Myocyte (in vitro differentiated cells): ENCODE results near the gene SSPN. TPM values are rescaled to one million over a fixed set of nuclear protein-coding genes. Genes with fewer than 3 reads are reported as not detected.
"Not testable (repeated sequence)": the region's sequence is repeated elsewhere in the genome, so short reads cannot be mapped to it uniquely, and the experiment has no call there.

Experiments
- DNase-seq: peaks from one replicate; pipeline ENCODE4 v3.0.0-alpha.2; 2012; ENCODE audit warnings: low read depth
- total RNA-seq: library from RNA; depleted of rRNA; stranded (reverse); fragments of >200 nt; gene quantifications from 2 replicates; pipeline ENCODE4 v1.2.3, GENCODE V29; 2014

The SSPN gene
- total RNA-seq, 1 donor from 2014 or later, result 120 TPM

DNA sequence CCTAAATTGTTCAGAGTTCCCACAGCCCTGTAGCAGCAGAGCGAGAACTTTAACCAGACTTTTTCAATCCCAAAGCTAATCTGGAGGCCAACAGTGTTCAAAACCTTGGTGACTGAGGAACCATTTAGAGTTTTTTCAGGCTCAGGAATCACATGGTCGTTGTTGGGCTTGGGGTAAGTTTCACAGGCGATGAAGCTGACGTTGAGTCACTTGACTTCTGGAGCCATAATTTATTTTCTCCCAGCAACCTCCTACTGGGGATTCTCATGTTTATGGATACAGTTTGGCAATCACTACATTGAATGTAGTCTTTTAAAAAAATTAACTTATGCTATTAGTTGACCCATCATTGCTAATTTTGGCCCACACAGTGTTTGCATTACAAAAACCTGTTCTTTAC, 34.5 kb downstream of the SSPN start:
- DNase-seq, result no peak

DNA sequence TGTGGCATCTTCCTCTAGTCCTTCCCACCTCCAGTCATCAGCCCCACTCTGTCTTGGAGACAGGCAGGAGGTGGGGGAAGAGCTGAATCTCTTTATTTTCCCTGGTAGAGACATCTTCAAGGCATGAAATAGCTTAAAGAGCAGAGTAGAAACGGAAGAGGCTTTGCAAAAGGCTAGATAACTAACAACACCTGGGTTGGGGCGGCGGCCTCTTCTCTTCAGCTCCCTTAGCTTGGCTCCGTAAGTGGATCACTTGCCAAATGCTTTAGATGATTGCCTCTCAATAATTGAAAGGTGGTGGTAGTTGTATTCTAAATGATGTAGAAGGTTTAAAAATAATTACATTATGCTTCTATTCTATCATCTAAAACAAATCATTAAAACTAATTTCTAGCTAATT, 36.1 kb downstream of the SSPN start:
- DNase-seq, result no peak

DNA sequence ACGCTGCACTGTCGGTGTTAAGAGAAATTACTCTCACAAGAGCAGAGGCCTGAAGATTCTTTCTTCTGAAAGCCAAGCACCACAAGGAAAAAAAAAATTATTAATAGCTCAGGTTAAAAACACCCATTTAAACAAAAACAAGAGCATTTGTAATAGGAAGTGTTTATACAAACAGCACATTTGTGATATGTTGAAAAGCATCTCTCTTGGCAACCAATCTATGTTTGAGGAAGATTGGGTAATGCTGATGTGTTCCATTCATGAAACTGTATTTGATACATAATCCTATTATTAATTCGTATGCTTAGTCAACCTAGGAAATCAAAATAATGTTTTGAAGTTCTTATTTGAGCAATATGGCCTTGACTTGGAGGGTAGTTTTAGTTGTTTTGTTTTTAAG, 36.5 kb downstream of the SSPN start:
- DNase-seq, result no peak

DNA sequence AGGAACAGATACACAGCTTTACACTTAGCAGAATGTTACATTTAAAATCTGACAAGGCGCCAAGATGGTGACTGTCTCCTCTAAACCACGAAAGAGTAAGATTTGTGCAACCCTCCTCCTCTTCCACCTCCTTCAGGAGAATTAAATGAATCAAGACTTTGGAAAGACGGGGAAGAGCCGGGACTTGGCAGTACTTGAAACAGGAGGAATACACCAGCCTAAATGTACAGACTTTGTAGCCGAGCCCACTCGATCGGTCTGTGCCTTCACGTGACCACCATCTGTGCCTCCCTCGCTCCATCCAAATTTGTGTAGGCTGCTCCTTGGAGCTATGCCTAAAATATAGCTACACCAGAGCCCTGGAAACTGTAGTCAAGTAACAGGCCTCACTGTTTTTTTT, 38.3 kb downstream of the SSPN start:
- DNase-seq, result no peak

DNA sequence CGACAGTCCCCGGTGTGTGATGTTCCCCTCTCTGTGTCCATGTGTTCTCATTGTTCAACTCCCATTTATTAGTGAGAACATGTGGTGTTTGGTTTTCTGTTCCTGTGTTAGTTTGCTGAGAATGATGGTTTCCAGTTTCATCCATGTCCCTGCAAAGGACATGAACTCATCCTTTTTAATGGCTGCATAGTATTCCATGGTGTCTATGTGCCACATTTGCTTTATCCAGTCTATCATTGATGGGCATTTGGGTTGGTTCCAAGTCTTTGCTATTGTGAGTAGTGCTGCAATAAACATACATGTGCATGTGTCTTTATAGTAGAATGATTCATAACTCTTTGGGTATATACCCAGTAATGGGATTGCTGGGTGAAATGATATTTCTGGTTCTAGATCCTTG, 40.1 kb downstream of the SSPN start:
- not testable (repeated sequence) for DNase-seq

DNA sequence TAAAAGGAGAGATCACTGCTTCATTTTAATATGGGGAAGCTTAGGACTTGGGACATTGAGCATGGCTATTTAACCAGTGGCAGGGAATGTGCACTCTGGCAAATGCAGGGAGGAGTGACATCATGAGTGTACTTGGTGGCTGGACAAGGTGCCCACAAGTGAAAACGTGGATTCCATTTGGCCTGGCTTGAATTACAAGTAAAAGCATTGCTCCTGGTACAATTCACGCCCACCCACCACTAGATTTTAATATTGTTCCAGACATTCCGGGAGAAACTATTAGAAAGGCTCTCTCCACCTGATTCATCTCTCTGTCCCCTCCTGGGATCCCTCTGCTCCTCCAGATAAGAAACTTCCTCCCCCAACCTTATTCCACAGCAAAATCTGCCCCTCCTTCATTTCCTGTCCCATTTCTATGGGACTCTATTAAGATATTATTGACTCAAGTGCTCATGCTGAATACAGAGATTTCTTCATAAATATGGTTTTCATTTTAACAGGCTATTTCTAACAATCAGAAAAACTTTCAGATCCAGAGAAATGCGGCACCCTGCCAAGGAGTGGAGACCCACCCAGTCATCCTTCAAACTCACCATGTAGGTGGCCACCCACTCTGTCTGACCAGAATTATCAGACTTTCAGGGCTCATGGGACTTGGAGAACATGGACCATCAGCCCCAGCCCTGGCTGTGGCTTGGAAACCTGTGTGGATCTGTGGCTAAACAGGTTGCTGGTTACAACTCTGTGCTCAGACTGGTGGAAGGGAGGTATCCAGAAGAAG, 43.2 kb downstream of the SSPN start:
- peak; percentile 36 for DNase-seq

DNA sequence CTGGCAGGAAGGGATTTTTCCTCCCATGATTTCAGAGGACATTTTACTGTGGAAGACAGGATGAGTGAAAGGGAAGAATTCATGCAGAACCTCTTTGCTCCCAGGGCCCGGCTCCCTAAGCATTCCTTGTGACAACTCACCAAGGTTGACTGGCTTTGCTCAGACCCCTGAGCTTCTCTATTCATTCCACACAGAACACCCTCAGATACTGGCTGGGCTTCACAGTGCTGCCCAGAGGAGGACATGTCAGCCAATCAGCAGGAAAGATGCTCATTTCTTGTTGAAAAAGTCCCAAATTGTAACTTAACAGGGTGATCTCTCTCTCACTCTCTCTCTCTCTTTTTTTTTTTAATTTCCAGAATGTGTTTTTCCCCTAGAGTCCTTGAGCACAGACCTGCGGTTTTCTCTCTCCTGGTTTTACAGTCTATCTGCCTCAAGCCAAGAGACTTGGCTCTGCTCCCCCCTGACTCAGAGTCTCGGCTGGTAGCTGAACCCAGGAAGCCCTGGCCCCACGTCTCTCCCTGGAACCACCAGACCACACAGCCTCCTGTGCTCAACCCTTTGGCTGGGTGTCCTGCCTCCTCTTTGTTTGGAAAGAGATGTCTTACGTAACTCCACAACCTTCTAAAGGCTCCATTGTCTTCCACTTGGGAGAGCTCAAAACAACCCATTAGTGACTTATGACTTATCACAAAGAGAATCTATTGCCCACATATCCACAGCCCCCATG, 43.9 kb downstream of the SSPN start:
- DNase-seq, result peak; percentile 93

DNA sequence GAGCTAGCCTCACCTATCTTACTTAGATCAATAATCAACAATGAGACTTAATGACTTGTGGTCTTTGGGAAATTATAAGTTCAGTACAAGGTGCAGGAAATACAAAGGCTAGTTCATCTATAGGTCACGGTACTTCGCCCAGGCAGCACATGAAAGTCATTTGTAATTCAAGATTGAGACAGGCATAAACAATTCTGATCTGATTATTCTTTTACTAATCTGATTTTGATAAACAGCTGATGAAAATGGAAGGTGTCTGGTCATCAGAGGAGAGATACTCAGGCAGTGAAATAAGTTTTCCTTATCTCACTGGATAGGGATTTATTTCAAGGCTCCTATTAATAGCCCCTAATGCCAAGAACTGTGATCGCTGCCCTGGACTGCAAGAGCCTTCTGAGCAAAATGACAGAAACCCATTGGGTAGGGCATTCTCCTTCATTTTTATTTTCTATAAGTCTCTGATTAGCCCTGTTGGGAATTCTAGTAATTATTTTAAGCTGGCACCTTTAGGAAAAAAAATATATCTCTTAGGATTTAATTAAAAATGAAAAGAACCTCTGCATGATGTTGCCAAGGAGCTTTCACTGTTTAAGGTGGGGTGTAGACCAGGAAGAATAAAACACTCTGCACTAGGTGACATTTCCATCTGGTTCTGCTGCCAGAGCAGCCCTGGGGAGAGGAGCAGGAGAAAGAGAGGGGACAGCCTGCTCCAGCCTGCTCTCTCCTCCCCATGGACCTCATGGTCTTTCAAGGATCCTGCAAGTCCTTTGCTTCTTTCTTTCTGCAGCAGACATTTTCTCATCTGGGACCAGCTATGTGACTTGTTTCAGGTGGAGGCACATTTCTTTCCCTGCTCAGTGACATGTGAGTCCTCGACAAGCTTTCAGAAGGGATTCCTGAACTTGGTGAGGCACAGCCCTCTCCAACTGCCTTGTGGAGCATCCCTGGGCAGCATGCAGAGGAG, 44.8 kb downstream of the SSPN start:
- peak; percentile 47 for DNase-seq

DNA sequence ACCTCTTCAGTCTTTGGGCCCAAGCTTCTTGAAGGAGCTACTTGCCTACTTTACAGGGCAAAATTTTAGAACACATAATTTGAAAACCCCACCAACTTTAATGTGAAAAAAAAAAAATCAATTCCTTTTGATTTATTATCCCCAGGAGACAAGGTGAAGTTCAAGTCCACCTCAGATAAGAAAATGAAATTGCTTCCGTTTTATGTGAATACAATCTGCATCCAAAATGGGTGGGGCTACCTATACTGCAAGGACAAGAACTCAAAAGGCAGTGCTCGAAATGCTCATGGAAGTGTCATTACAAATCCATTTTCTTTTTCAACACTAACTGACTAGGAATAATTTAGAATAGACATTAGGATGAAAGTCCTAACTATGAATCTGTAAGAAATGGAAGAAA, 45.7 kb downstream of the SSPN start:
- DNase-seq, result no peak

DNA sequence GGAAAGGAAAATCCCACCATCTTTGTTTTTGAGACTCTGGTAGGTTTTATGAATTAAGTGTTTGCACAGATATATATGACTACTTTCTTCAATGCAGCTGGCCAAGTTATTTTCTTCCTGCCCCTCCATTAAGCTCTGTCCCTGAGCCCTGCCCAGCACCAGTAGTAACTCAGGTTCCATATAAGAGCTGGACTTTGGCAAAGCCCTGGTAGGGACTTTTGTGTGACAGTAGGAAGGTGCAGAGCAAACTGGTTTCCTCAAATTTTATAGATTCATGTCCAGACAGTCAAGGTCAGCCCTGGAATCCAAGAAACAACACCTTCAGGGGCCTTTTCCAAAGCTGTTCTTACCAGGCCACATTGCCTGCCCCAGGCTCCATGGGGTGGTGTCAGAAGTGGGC, 47.3 kb downstream of the SSPN start:
- no peak for DNase-seq

DNA sequence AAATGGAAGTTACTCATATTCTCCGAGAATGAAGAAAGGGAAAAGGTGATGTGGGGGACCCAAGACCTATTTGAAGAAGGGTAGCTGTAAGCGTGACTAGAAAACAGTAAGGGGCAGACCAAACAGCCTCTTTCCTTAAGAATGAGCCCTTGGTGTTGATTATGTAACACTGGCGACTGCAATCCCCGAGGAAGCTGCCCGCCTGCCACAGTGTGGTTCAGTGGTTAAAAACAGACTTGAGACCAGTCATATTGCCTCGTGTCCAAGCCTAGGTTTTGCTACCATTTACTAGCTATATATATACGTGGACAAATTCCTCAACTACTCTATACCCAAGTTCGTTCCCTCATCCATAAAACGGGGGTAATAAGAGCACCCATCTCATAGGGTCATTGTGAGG, 49.1 kb downstream of the SSPN start:
- DNase-seq, result no peak

DNA sequence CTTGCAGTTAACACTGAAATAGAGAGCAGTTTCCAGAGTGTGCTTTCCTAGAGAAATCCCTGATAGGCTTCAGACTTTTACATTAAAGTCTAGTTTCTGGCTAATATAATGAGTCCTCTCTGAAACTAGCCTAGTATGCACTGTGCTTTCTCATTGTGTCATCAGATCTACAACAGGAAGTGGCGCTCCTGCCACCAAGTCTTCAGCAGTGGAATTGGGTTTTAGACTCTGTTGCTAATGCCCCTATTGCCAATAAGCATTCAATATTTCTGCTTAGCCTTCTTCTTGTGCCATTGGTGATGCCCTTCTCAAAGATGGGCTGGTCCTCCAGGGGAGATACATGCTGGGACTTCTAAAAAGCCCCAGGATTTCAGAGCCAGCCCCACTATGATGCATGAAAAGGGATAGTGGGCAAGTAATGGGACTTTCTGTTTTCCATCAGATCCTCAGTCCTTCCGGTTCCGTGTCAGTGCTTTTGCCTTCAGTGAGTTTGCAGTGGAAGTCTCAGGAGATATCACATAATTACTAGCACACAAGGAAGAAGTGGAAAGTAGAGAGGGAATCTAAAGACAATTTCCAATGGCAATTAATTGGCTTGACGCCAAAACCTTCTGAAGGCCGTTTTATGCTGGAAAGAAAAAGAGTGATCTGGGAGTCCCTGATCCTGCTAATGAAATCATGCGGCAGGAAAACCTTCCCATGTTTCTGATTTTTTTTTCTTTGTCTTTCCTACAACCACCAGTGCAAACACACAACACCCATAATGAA, 50.0 kb downstream of the SSPN start:
- no peak for DNase-seq

DNA sequence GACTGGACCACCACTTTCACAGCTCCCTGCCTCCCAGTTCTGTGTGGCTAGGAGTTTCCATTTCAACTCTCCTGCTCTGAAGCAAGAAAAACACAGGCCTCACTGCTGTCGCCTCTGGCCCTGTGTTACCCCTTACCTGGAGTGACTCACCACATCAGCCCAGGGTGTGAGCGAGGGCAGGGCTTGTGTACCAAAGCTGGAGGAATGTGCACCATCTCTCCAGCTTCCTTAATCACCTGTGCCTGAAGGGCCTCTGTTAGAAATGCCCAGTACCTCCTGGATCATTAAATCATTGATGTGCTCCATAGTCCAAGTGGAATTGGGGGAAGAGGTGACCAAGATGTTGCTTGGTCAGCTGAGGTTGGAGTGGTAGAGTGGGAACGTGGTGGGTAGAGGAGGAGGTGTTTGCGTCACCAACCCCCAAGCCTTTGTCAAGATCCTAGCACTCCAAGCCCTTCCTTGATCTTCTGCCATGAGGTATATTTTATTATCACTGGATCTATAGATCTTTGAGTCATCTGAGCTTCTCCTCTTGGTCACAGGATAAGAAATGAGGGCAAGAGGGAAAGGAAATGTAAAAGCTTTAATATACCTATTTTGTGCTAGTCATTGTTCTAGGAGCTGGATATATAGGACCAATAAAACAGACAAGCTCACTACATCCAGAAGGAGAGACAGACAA, 51.3 kb downstream of the SSPN start:
- no peak for DNase-seq

DNA sequence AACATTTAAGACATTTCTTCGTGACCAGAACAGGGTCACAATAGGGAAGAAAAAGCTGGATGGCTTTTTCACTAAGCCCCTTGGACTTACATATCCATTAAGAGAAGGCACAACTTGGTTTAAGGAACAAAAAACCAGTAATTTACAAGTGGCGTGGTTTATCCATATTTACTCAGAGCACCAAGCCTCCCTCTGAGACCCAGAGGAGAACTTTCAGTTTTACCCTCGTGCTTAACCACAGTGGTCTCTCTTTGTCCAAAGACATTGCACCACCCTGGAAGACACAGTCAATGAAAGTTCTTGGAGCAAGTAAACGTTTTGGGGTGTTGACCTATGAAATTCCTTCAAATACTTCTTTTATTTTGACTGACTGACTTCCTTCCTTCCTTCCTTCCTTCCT, 52.5 kb downstream of the SSPN start:
- no peak for DNase-seq

DNA sequence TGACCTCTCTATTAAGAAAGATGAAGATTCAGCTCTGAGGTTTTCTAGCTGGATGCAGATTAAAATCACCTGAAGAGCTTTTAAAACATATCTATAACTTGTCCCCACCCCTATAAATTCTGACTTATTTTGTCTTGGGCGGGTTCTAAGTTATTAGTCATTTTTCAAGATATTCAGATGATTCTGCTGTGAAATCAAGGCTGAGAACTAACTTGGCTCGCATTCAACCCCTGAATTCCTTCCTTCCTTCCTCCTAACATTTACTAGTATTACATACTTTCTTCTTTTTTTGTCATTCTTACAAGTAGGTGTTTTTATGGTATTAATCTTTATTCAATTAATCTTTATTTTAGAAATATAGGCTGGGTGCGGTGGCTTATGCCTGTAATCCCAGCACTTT, 55.4 kb downstream of the SSPN start:
- no peak for DNase-seq

DNA sequence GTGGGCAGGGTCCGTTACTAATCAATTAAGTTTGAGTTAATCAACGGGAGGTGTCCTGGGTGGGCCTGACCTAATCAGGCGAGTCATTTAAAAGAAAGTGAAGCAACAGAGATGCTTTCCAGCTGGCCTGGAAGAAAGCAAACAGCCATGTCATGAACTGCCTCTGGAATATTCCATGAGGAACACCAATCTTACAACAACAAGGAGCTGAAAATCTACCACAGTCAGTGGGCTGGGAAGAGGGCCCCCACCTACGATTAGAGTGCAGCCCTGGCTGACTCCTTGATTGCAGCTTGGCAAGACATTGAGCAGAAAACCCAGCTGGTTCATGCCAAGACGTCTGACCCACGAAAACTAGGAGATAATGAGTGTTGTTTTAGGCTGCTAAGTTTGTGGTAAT, 56.2 kb downstream of the SSPN start:
- DNase-seq, result no peak

DNA sequence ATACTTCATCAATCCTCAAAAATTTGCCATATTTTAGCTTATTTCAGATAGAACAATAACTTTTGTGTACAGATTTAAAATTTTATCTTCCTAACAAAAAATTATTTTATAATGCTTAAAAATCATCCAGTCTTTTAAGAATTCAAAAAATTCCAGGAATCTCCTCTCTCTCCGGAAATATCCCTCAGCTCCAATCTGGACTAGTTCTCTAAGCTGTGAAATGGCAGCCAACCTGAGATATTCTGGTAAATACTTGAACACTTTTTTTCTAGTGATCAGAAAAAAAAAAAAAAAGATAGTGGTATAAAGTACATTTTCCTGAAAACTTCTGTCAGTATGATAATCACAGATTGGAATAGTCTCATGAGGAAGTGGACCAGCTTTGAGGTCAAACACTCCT, 57.6 kb downstream of the SSPN start:
- DNase-seq, result no peak

DNA sequence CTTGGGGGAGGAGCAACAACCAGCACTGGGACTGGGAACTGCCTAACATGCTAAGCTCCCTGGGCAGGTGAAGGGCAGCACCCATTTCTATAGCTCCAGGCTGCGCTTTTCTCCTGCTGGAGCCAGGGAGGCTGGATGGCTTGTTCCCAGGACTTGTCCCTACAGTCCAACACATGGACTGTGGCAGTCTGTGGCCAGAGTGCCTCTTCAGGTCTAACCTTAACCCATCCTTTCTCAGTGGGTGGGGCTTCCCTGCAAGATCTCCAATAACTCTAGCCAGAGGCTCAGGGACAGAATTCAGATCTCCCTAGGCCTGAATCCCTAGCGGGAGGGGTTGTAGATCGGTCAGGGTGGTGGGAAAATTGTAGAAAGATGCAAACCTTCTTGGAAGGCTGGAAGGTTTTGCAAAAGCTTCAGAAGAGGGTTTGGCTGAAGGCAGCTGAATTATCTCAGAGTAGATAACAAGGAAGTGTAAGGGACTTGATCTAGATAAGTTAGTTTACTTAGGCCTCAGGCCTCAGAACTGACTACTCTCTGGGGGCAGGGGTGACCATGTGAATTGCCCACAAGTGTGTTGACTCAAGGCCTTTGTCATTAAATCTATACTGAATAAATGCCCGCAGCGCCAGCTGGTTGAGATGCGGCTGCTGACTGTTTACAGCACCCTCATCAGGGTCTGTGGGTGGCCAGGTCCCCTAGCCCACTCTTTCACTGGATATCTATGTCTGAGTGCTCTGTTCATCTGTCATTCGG, 60.7 kb downstream of the SSPN start:
- no peak for DNase-seq

DNA sequence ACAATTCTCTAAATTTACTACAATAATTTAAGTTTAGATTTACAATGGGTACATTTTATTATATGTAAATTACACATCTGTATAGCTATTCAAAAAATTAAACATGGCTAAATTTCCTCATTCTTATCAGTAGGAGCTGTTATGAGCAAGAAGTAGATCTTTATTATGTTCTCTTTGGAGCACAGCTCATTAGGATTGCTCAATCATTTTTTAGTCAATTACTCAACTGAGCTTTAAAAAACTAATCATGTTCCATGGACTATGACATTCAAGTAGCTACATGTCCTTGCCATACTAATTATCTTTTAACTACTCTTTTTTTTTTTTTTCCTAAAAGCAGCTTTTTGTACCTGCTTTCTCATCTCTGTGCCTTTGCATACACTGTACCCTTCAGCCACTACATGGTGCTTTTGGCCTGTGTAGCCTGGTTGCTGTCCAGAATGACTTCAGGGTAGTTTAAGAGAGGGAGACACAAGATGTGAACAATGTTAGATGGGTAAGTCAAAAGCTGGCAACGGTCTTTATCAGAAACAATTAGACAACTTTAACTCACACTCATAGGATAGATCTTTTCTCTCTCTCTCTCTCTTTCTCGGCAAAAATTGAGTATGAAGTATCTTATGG, 69.0 kb downstream of the SSPN start:
- no peak for DNase-seq
